Neural crest cell (in vitro differentiated cells): ENCODE measurements around the gene PDZD7. TPM values are rescaled to one million over a fixed set of nuclear protein-coding genes. Genes with fewer than 3 reads are reported as not detected.

Experiments used
- DNase-seq: peaks from one replicate; pipeline ENCODE4 v3.0.0; 2021; ENCODE audit warnings: low read depth, mixed read lengths, low spot score
- H3K27ac Mint-ChIP-seq: one replicate; pipeline ENCODE4 v1.8.0; 2021; ENCODE audit warnings: mild to moderate bottlenecking, mixed read lengths; ENCODE audit not compliant: unreplicated experiment
- H3K27me3 Mint-ChIP-seq: 2 replicates; pipeline ENCODE4 v1.8.0; 2021; ENCODE audit warnings: low read depth, mild to moderate bottlenecking, mixed read lengths
- H3K36me3 Mint-ChIP-seq: 2 replicates; pipeline ENCODE4 v1.8.0; 2021; ENCODE audit warnings: low read depth, mild to moderate bottlenecking, mixed read lengths
- H3K4me1 Mint-ChIP-seq: 2 replicates; pipeline ENCODE4 v1.8.0; 2021; ENCODE audit warnings: mixed read lengths
- H3K4me3 Mint-ChIP-seq: one replicate; pipeline ENCODE4 v1.8.0; 2021; ENCODE audit warnings: mild to moderate bottlenecking, mixed read lengths
- H3K9me3 Mint-ChIP-seq: 2 replicates; pipeline ENCODE4 v1.8.0; 2021; ENCODE audit warnings: mixed read lengths
- CTCF ChIP-seq: fragments of 200-600 bp; sonication (generic); conservative IDR thresholded peaks from 2 replicates; pipeline ENCODE4 v1.5.0; 2021; ENCODE audit warnings: antibody characterized with exemption, mild to moderate bottlenecking
- total RNA-seq: library from RNA; stranded (reverse); gene quantifications from 2 replicates; pipeline ENCODE4 v1.2.1, GENCODE V29; 2021

Gene PDZD7
- total RNA-seq, 1 donor from 2014 or later, result 0.68 TPM

GRCh38 chr10:100968062-100968736 lies 62.7 kb downstream of the PDZD7 start:
- Mint-ChIP-seq H3K27me3 (peaks cover 6% of the 10 kb centered on the region), H3K4me1 (peaks cover 50% of the 10 kb centered on the region), H3K27ac (no peak overlapping the region), H3K4me3 (peak overlapping the region; percentile 70), H3K36me3 (no peaks in the 10 kb centered on the region), H3K9me3 (no peaks in the 10 kb centered on the region)
- DNase-seq, result no peak
- no peak for TF ChIP-seq CTCF

- no peaks in the 10 kb centered on the region for H3K36me3 Mint-ChIP-seq
- peaks cover 43% of the 10 kb centered on the region for H3K4me1 Mint-ChIP-seq
- no peak overlapping the region for H3K4me3 Mint-ChIP-seq
- peaks cover 6% of the 10 kb centered on the region for H3K27me3 Mint-ChIP-seq
- no peak overlapping the region for H3K27ac Mint-ChIP-seq
- no peak for DNase-seq
- no peak for TF ChIP-seq CTCF
- no peaks in the 10 kb centered on the region for H3K9me3 Mint-ChIP-seq
Observed at GRCh38 chr10:100967332-100967731, 63.6 kb downstream of the PDZD7 start.

GRCh38 chr10:100966887-100967286 lies 64.0 kb downstream of the PDZD7 start:
- no peak for TF ChIP-seq CTCF
- no peak for DNase-seq
- Mint-ChIP-seq H3K4me3 (no peak overlapping the region), H3K36me3 (no peaks in the 10 kb centered on the region), H3K9me3 (no peaks in the 10 kb centered on the region), H3K4me1 (peaks cover 39% of the 10 kb centered on the region), H3K27ac (no peak overlapping the region), H3K27me3 (peaks cover 6% of the 10 kb centered on the region)

GRCh38 chr10:100965820-100966219 lies 65.1 kb downstream of the PDZD7 start:
- Mint-ChIP-seq H3K9me3 (no peaks in the 10 kb centered on the region), H3K36me3 (no peaks in the 10 kb centered on the region), H3K27me3 (peaks cover 6% of the 10 kb centered on the region), H3K27ac (no peak overlapping the region), H3K4me1 (peaks cover 29% of the 10 kb centered on the region), H3K4me3 (no peak overlapping the region)
- DNase-seq, result no peak
- no peak for TF ChIP-seq CTCF

- peaks cover 4% of the 10 kb centered on the region for H3K36me3 Mint-ChIP-seq
- H3K4me1 Mint-ChIP-seq, result peaks cover 18% of the 10 kb centered on the region
- no peak overlapping the region for H3K4me3 Mint-ChIP-seq
- H3K27me3 Mint-ChIP-seq, result no peaks in the 10 kb centered on the region
- no peak overlapping the region for H3K27ac Mint-ChIP-seq
- TF ChIP-seq CTCF, result no peak
- no peak for DNase-seq
- H3K9me3 Mint-ChIP-seq, result no peaks in the 10 kb centered on the region
Observed at GRCh38 chr10:100963826-100964225, 67.1 kb downstream of the PDZD7 start.
